SK-N-MC (cell line): Measurements from ENCODE around the gene MPPED2.

Source experiments
- EZH2 ChIP-seq: fragments of 200-600 bp; sonication (generic); IDR thresholded peaks from one replicate; pipeline ENCODE4 v1.6.1; 2017; ENCODE audit warnings: antibody characterized with exemption
- FOXP2 ChIP-seq: optimal IDR thresholded peaks from 2 replicates; pipeline ENCODE3; 2011; ENCODE audit warnings: mild to moderate bottlenecking, moderate library complexity; ENCODE audit not compliant: insufficient read depth; ENCODE audit errors: extremely low read length, control extremely low read depth
- POLR2AphosphoS5 ChIP-seq: IDR thresholded peaks from 2 replicates; pipeline ENCODE4 v1.6.1; 2012; ENCODE audit warnings: mild to moderate bottlenecking, low read depth, low read length, borderline replicate concordance

GRCh38 chr11:30545507-30545906 lies 40.6 kb downstream of the MPPED2 start:
- TF ChIP-seq EZH2 (no peak), POLR2AphosphoS5 (no peak), FOXP2 (no peak)
